GM18868 (cell line): Measurements from ENCODE around the gene RFTN1.
"Not testable (repeated sequence)": the region's sequence is repeated elsewhere in the genome, so short reads cannot be mapped to it uniquely, and the experiment has no call there.

ENCODE experiments used
- ATAC-seq: cut with Tn5 transposase; IDR thresholded peaks from one replicate; pipeline ENCODE4 v1.9.1; 2021; ENCODE audit warnings: mild to moderate bottlenecking, moderate library complexity; ENCODE audit not compliant: unreplicated experiment

Gene RFTN1

DNA sequence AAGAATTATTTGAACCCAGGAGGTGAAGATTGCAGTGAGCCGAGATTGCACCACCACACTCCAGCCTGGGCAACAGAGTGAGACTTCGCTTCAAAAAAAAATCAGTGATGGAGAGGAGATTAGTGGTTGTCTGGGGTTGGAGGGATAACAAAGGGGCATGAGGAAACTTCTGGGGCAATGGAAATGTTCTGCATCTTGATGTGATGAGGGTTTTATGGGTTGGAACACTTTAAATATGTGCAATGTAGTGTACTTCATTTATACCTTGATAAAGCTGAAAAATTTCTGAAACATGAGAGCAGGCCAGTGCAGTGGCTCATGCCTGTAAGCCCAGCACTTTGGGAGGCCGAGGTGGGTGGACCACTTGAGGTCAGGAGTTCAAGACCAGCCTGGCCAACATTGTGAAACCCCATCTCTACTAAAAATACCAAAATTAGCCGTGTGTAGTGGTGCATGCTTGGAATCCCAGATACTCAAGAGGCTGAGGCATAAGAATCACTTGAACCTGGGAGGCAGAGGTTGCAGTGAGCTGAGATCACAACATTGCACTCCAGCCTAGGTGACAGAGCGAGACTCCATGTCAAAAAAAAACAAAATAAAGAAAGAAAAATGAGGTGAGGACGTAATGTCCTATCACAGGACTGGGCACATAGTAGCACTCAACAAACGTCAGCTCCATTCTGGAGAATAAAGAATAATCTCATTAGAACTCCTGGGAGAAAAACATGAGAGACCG is 24.0 kb downstream of the RFTN1 start:
- not testable (repeated sequence) for ATAC-seq

GRCh38 chr3:16488637-16489036 is 24.9 kb downstream of the RFTN1 start:
- no peak for ATAC-seq

DNA sequence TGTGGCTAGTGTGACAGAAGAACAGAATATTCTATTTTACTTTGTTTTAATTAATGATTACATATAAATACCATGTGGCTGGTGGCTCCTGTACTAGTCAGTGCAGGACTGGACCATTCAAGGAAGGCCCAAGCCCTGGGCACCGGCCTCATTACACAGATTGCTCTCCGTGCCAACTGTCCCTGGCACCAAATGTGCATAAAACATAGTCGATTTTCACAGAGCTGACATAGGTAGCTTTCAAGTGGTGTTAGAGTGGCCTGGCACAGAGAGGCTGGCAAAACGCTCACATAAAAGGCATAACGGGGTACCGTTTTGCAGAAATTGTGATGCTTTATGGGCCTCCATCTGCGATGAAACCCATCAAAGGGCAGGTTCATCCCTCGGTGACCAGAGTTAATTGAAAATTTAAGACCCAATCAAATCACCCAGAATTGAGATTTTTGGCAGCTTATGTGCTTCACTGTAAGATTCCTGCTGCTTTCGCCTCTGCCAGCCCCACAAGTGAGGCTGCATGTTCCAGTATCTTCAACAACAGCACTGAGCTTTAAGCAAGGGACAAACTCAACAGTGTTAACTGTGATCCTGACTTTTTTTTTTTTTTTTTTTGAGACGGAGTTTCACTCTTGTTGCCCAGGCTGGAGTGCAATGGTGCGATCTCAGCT is 25.9 kb downstream of the RFTN1 start:
- ATAC-seq: no peak

DNA sequence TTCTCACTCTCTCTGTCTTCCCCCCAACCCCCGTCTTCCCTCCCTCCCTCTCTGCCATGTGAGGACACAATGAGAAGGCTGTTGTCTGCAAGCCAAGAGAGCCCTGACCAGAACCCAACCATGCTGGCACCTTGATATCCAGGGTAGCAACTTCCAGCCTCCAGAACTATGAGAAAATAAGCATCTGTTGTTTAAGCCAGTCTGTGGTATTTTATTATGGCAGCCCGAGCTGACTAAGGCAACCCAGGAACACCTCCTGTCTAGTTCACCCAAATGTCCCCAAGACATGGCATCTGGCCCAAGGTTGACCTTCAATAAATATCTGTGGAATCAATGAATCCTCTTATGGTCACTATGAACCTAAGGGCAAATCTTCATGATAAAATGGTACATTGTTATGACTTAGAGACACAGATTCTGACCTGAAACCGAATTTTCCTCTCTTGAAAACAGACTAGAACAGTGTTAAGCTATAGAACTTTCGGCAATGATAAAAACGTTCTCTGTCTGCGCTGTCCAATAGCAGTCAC is 26.5 kb downstream of the RFTN1 start:
- no peak for ATAC-seq

GRCh38 chr3:16486201-16486600 is 27.3 kb downstream of the RFTN1 start:
- no peak for ATAC-seq

DNA sequence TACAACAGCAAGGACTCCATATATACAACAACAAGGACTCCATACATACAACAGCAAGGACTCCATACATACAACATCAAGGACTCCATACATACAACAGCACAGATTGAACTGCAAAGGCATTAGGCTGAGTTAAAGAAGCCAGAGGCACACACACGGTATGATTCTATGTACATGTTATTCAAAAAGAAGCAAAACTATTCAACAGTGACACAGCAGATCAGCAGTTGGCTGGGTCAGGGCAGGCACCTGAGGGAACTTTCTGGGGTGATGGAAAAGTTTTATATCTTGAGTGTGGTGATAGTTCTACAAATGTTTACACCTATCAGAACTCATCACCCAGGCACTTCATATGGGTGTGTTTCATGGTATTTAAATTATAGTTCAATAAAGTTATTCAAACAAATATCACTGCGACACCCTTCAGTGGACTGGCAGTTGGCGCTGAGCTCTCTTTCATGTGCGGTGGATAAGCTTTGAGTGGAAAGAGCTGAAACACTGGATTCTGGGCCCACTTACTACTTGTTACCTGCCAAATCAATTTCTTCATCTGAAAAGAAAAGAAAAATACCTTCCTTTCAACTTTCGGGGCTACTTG is 28.0 kb downstream of the RFTN1 start:
- no peak for ATAC-seq

GRCh38 chr3:16484984-16485383 is 28.5 kb downstream of the RFTN1 start:
- no peak for ATAC-seq

DNA sequence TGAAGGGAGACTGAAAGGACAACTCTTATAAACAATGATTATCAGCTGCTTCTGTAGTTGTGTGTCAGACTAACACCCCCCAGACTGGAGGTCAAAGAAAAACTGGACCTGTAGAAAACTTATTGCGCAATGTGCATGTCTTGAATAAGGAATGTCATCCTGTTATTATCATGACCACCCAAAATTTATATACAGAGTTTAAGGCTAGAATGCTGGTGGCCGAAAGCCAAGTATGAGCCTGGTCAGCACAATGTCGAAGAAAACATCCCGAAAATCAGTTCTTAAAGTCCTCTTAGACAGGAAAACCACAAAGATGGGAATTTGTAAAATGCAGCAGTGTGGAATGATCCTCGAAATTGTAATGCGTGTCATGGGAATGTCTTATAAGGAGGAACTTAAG is 29.3 kb downstream of the RFTN1 start:
- no peak for ATAC-seq

- ATAC-seq: peak; percentile 78
These were observed 30.5 kb downstream of the RFTN1 start for GRCh38 chr3:16482770-16483531.

DNA sequence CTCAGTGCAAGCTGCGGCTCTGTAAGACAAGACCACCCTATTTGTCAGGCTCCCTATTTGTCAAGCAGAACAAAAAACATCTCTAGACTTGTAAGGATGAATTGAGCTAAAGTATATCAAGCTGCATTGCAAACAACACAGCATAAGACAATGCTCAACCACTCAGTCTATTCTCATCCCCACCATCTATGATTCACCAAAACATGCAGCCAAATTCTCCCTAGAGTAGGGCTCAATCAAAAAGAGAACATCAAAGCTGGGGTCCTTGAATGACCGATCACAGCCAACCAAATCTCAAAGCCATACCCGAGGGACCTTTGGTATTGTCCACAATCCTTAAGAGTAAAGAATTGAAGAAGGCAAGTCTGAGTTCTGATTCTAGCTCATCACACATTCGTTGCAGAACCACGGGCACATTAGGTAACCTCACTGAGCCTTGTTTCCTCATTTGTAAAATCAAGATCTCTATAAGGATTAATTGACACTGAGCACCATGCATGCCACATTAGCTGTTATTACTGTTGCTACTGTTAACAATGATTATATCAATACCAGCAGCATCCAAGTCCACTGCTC is 31.2 kb downstream of the RFTN1 start:
- peak; percentile 22 for ATAC-seq

- no peak for ATAC-seq
These were observed 32.0 kb downstream of the RFTN1 start for GRCh38 chr3:16481546-16481897.

DNA sequence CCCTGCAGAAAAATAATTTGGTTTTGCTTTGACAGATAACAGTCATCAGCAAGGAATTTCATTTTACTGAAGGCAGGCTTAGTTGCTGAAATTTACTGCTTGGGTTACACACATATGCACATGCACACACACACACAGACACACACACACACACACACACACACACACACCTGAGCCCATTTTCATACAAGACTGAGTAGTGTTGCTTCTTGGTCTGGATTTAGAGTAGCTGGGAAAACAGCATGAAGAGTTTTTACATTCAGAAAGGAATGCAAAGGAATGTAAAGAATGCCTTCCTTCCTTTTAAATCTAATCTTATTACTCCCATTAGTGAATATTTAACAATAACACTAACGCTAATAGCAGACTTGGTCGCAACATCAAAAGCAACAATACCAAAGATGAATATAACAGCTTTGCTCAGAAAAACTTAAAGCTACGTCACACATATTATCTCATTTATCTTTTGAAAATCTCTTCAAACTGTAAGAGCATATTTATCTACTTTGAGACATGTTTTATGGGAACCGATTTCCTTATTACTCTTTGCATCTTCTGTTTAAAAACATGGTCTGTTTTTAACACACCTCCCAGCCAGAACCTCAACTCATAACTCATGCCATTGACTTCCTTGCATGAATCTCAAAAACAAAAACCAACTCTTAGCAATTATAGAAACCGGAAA is 32.5 kb downstream of the RFTN1 start:
- ATAC-seq: no peak

- no peak for ATAC-seq
These were observed 35.0 kb downstream of the RFTN1 start for GRCh38 chr3:16478516-16478915.

GRCh38 chr3:16477521-16477920 is 36.0 kb downstream of the RFTN1 start:
- no peak for ATAC-seq

- ATAC-seq: peak; percentile 20
These were observed 36.4 kb downstream of the RFTN1 start for GRCh38 chr3:16477056-16477455.

GRCh38 chr3:16476636-16477035 is 36.9 kb downstream of the RFTN1 start:
- ATAC-seq: peak; percentile 74

GRCh38 chr3:16475766-16476165 is 37.7 kb downstream of the RFTN1 start:
- ATAC-seq: no peak

GRCh38 chr3:16474920-16475319 is 38.6 kb downstream of the RFTN1 start:
- ATAC-seq: no peak

GRCh38 chr3:16474216-16474615 is 39.3 kb downstream of the RFTN1 start:
- no peak for ATAC-seq

DNA sequence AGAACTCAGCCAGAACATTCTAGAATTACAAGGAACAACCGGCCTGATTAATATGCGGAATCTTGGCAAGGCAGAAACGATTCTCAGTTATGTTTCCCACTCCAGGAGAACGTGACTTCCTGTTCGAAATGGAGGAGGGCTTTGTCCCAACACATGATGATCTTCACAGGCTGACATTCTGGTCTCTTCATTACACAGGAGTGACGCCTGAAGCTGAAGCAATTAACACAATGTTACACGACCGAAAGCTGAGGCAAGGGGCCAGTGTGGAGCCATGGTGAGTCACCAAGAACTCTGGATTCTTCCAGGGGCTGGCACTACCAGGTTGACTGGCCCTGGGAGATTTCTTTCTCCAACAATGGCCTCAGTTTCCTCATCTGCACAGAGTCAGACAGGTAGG is 40.9 kb downstream of the RFTN1 start:
- ATAC-seq: no peak
